CD4-positive, alpha-beta T cell (primary cell): Measurements from ENCODE around the gene SPNS3. TPM values are rescaled to one million over a fixed set of nuclear protein-coding genes. Genes with fewer than 3 reads are reported as not detected.

Experiments
- ATAC-seq: fragments of 200-7000 bp; cut with Tn5 transposase; one replicate; pipeline ENCODE4 v1.10.0; 2022; ENCODE audit warnings: mild to moderate bottlenecking; ENCODE audit not compliant: poor library complexity
- CTCF ChIA-PET: fragments of 350-600 bp; sonication (Branson Sonifier 250); formaldehyde crosslinking; loops from one replicate; lab custom pipeline; 2021; ENCODE audit warnings: antibody characterized with exemption, inconsistent platforms; lab: Charles Lee
- POLR2A ChIA-PET: fragments of 350-600 bp; sonication (Branson Sonifier 250); formaldehyde crosslinking; loops from one replicate; lab custom pipeline; 2021; ENCODE audit warnings: antibody characterized with exemption, inconsistent platforms; lab: Charles Lee
- DNase-seq, 14 experiments: peaks; one replicate each; pipeline ENCODE4 v3.0.0-alpha.2; 2013 to 2020; ENCODE audit warnings: mixed read lengths in 2 of 14
- H3K27ac ChIP-seq, 2 donors: one replicate each; pipeline versions ENCODE4 v1.5.1 to v1.7.0; 2013; ENCODE audit warnings: low read length in 2 of 2, low read depth in 1 of 2, mild to moderate bottlenecking in 1 of 2
- H3K27me3 ChIP-seq, 2 experiments: 1 replicate in 1 of 2; 2 replicates in 1 of 2; pipeline versions ENCODE4 v1.6.1 to v1.7.0; 2013; ENCODE audit warnings: low read length in 2 of 2, control low read depth in 1 of 2, mild to moderate bottlenecking in 1 of 2, moderate library complexity in 1 of 2; ENCODE audit not compliant: insufficient read depth in 2 of 2, control insufficient read depth in 1 of 2
- H3K36me3 ChIP-seq: one replicate; pipeline ENCODE4 v1.6.1; 2013; ENCODE audit warnings: low read length, control low read depth; ENCODE audit not compliant: insufficient read depth
- H3K4me1 ChIP-seq: one replicate; pipeline ENCODE4 v1.6.1; 2013; ENCODE audit warnings: low read length, control low read depth; ENCODE audit not compliant: insufficient read depth
- H3K4me3 ChIP-seq: one replicate; pipeline ENCODE4 v1.5.1; 2013; ENCODE audit warnings: mild to moderate bottlenecking, low read length, moderate library complexity
- H3K9me3 ChIP-seq, 2 experiments: 1 replicate in 1 of 2; 2 replicates in 1 of 2; pipeline versions ENCODE4 v1.6.1 to v1.7.0; 2013; ENCODE audit warnings: low read length in 2 of 2, mild to moderate bottlenecking in 2 of 2, control low read depth in 1 of 2, moderate library complexity in 1 of 2; ENCODE audit not compliant: control insufficient read depth in 1 of 2, insufficient read depth in 1 of 2
- H3K27ac Mint-ChIP-seq: one replicate; pipeline ENCODE4 v1.8.0; 2020; ENCODE audit warnings: mixed read lengths
- H3K27me3 Mint-ChIP-seq: one replicate; pipeline ENCODE4 v1.8.0; 2021; ENCODE audit warnings: mixed read lengths
- H3K36me3 Mint-ChIP-seq: one replicate; pipeline ENCODE4 v1.8.0; 2021; ENCODE audit warnings: low read depth, mixed read lengths
- H3K4me1 Mint-ChIP-seq: one replicate; pipeline ENCODE4 v1.8.0; 2021; ENCODE audit warnings: low read depth, mixed read lengths
- H3K4me3 Mint-ChIP-seq: one replicate; pipeline ENCODE4 v1.8.0; 2020; ENCODE audit warnings: mild to moderate bottlenecking, mixed read lengths
- H3K9me3 Mint-ChIP-seq: one replicate; pipeline ENCODE4 v1.8.0; 2020; ENCODE audit warnings: mixed read lengths
- intact Hi-C, 2 experiments: fragments of 100-400 bp; cut with DNase I in 1 of 2; cut with micrococcal nuclease in 1 of 2; formaldehyde crosslinking; loops; one replicate each; pipeline versions ENCODE4 v1.15.1 to v1.9.0; 2023 to 2025; cut with DNase I, micrococcal nuclease
- polyA plus RNA-seq, 2 donors: library from polyadenylated mRNA; unstranded; fragments of 120-200 nt; gene quantifications; one replicate each; pipeline ENCODE4 v1.2.1, GENCODE V29; 2013
- total RNA-seq, 174 experiments: library from RNA in 2 of 174; stranded (reverse) in 2 of 174; gene quantifications; one replicate each; pipeline ENCODE4 v1.2.3 and lab custom pipeline; 2021 to 2026
- TF ChIP-seq, protein P1 (sequence below): fragments of 200-600 bp; IDR thresholded peaks from one replicate; pipeline ENCODE4 v1.8.0; 2022; ENCODE audit warnings: antibody characterized with exemption, mild to moderate bottlenecking

Gene SPNS3, protein sequence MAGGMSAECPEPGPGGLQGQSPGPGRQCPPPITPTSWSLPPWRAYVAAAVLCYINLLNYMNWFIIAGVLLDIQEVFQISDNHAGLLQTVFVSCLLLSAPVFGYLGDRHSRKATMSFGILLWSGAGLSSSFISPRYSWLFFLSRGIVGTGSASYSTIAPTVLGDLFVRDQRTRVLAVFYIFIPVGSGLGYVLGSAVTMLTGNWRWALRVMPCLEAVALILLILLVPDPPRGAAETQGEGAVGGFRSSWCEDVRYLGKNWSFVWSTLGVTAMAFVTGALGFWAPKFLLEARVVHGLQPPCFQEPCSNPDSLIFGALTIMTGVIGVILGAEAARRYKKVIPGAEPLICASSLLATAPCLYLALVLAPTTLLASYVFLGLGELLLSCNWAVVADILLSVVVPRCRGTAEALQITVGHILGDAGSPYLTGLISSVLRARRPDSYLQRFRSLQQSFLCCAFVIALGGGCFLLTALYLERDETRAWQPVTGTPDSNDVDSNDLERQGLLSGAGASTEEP
- total RNA-seq (1 to 10 TPM; 2.3 to 2.5 TPM), total RNA-seq (lab: John Stamatoyannopoulos, UW) (0.45 to 17.1 (median 2.9) reads per million in 172 experiments)
- 5.1 TPM for polyA plus RNA-seq (2013, experiment 1 of 2)
- 3.2 TPM for polyA plus RNA-seq (2013, experiment 2 of 2)

DNA sequence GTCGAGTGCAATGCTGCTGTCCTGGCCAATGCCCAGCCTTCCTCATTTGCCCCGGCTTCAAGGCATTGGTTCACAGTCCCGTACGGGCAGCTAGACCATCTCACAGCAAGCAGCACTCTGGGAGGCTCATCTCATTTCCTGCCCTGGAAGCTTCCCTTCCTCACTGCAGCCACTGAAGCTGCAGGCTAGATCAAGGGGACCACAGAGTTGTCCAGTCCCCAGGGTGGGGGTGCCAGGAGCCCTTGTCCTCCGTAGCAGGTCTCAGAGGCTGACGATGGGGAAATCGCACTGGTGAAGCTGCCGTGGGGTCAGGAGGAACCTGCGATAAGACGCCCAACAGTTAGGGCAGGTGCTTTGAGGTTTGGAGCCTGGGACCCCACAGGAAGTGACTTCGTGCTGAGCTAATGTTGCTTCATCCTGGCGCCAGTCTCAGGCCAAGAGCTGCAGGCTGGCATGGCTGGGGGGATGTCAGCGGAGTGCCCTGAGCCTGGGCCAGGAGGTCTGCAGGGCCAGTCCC, at the start of gene SPNS3:
TSS of gene SPNS3 (plus strand) at position 426 of the 517 bp plus-strand sequence. CDS start at position 454, 28 bp downstream.
- Histone ChIP-seq H3K27me3 (no peaks in the 10 kb centered on the region), H3K27ac (no peak within 1 kb of the TSS), H3K4me3 (peak within 1 kb of the TSS; percentile 40), H3K4me1 (peaks cover 22% of the 10 kb centered on the region), H3K36me3 (no peaks in the 10 kb centered on the region), H3K9me3 (no peaks in the 10 kb centered on the region)
- POLR2A ChIA-PET: no interaction called here
- CTCF ChIA-PET: no interaction called here
- Mint-ChIP-seq H3K4me3 (peak within 1 kb of the TSS; percentile 56), H3K27me3 (no peaks in the 10 kb centered on the region), H3K36me3 (no peaks in the 10 kb centered on the region), H3K27ac (no peak within 1 kb of the TSS), H3K4me1 (peaks cover 26% of the 10 kb centered on the region), H3K9me3 (no peaks in the 10 kb centered on the region)
- peak in 9 of 14 experiments; percentile 6 to 44 (median 33) for DNase-seq
- TF ChIP-seq, protein P1, sequence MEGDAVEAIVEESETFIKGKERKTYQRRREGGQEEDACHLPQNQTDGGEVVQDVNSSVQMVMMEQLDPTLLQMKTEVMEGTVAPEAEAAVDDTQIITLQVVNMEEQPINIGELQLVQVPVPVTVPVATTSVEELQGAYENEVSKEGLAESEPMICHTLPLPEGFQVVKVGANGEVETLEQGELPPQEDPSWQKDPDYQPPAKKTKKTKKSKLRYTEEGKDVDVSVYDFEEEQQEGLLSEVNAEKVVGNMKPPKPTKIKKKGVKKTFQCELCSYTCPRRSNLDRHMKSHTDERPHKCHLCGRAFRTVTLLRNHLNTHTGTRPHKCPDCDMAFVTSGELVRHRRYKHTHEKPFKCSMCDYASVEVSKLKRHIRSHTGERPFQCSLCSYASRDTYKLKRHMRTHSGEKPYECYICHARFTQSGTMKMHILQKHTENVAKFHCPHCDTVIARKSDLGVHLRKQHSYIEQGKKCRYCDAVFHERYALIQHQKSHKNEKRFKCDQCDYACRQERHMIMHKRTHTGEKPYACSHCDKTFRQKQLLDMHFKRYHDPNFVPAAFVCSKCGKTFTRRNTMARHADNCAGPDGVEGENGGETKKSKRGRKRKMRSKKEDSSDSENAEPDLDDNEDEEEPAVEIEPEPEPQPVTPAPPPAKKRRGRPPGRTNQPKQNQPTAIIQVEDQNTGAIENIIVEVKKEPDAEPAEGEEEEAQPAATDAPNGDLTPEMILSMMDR: no peak
- peak; percentile 60 for ATAC-seq
- intact Hi-C loops: no loop called here

DNA sequence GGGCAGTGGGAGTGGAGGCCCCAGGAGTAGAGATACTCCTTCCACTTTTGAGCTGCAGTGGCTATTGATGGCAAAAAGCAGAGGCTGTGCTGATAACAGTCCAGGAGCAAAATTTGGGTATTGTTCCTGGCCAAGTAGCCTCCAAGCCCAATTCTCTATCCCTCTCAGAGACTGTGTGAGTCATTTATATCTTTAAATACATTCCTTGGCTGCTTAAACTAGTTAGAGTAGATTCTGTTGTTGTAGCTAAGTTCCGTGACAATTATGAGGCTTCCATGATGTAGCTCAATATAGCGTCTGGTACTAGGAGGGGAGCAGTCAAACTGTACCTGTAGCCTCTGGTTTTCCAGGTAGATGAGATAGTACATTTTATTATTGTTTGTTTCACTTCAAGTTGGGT, 47.3 kb upstream of the SPNS3 start:
- no peak overlapping the region for H3K4me3 ChIP-seq
- Mint-ChIP-seq H3K4me3 (no peak overlapping the region), H3K36me3 (no peaks in the 10 kb centered on the region), H3K27ac (no peak overlapping the region), H3K9me3 (no peaks in the 10 kb centered on the region), H3K27me3 (no peaks in the 10 kb centered on the region), H3K4me1 (peaks cover 2% of the 10 kb centered on the region)
- POLR2A ChIA-PET: no interaction called here
- H3K36me3 ChIP-seq: no peaks in the 10 kb centered on the region
- intact Hi-C loops: no loop called here
- CTCF ChIA-PET: no interaction called here
- H3K9me3 ChIP-seq: no peaks in the 10 kb centered on the region
- no peaks in the 10 kb centered on the region for H3K27me3 ChIP-seq
- DNase-seq (no peak), ATAC-seq (no peak)
- TF ChIP-seq, protein P1: no peak
- peaks cover 6% of the 10 kb centered on the region for H3K4me1 ChIP-seq
- no peak overlapping the region for H3K27ac ChIP-seq

DNA sequence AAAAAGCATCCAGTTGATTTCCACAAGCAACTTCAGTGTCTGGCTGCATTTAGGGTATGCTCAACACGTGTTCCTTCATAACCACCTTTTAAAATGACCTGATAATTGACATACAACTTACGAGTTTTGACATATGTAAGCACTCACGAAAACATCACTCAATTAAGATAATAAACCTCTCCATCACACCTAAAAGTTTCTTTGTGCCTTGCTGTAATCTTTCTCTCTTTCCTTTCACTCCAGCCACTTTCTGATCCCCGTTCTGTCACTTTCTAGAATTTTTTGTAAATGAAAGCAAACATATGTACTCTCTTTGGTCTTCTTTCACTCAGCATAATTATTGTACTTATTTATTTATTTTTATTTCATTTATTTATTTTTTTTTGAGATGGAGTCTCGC, 46.6 kb upstream of the SPNS3 start:
- Histone ChIP-seq H3K36me3 (no peaks in the 10 kb centered on the region), H3K27ac (no peak overlapping the region), H3K9me3 (no peaks in the 10 kb centered on the region), H3K27me3 (no peaks in the 10 kb centered on the region), H3K4me3 (no peak overlapping the region), H3K4me1 (no peaks in the 10 kb centered on the region)
- Mint-ChIP-seq H3K27ac (no peak overlapping the region), H3K27me3 (no peaks in the 10 kb centered on the region), H3K36me3 (no peaks in the 10 kb centered on the region), H3K4me1 (no peaks in the 10 kb centered on the region), H3K9me3 (no peaks in the 10 kb centered on the region), H3K4me3 (no peak overlapping the region)
- ATAC-seq (no peak), DNase-seq (no peak)
- intact Hi-C loops: no loop called here
- CTCF ChIA-PET: no interaction called here
- POLR2A ChIA-PET: no interaction called here
- TF ChIP-seq, protein P1: no peak
